Stimulated activated CD4-positive, alpha-beta T cell treated with anti-CD3 and anti-CD28 coated beads, Interleukin-15, amount 100 ng/mL, for 24 hours (primary cell): ENCODE data around the gene BARD1.
A peak's percentile ranks its signal among the peaks of the same experiment; 100 is the strongest.
"Not testable (repeated sequence)": the region's sequence is repeated elsewhere in the genome, so short reads cannot be mapped to it uniquely, and the experiment has no call there.

Source experiments
- DNase-seq: peaks from one replicate; pipeline ENCODE4 v3.0.0-alpha.2; 2020

The BARD1 gene

DNA sequence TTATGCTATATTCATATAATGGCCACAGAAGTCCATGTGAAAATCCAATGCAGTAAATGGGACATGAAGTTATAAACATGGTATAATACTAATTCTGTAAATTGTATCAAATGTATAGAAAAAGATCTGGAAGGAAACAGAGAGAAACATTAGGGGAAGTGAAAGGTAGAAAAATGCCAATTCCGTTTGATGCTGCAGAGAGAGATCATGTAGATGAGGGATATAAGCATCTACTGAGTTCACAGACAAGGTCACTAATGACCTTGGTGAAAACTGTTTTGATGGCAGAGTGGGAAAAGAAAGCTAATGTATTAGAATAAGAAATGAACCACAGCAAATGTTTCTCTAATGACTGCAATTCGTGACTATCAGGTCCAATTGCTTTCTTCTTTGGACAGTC lies 56.0 kb downstream of the BARD1 start:
- no peak for DNase-seq

DNA sequence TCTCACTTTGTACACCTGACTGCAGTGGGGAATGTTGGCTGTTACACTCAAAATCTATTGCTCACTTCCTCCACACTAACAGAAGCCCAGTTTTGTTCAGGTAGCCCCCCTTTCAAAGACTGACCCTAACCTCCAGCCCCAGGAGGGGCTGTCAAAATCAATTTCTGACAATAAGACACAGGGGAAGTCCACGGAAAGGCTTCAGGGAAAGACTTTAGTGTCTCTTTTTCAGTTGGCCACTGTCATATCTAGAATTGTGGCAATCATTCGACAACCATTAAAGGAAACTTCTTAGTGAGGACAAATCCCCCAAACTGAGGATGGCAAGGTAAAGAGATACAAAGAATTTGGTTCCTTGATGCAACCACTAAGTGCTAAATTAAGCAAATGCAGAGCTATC lies 59.0 kb downstream of the BARD1 start:
- DNase-seq, result no peak

- no peak for DNase-seq
These were observed 61.5 kb downstream of the BARD1 start for GRCh38 chr2:214747992-214748391.

DNA sequence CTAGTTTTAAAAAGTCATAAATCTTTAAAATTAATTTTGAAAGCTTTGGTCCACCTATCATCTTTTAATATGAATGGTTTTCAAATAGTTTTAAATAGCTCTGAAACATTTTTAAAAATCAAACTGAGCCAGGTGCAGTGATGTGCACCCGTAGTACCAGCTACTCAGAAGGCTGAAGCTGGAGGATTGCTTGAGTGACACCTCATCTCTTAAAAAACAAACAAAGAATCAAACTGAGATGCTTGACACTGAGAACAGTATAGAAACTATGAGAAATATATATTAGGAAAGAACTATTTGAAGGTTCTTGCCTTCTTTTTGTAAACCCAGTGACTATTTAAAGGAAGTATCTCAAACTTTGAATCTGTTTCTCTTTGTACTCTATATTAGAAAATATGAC lies 67.4 kb downstream of the BARD1 start:
- DNase-seq, result no peak

DNA sequence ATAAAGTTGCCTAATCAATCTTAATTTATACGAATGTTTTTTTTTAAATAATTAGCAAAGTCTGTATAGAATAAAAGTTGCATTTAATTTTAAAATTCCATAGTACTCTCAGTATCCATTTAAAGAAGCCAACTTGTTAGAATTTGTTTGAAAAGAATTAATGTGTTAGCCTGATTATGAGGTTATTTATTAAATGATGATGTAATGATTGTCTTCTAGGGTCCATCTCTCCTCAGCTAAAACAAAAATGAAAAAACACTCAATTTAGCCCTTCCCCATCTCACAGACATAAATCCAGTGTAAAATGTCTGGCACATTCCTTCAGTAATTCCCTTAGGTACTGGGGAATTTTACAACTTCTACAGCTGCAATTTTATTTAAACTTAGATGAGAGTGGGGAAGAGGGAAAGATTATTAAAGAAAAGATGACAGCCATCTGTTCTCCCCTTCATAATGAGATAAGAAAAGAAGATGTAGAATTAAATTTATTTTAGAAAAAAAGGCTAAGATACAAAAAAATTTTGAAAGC lies 68.6 kb downstream of the BARD1 start:
- DNase-seq, result no peak

DNA sequence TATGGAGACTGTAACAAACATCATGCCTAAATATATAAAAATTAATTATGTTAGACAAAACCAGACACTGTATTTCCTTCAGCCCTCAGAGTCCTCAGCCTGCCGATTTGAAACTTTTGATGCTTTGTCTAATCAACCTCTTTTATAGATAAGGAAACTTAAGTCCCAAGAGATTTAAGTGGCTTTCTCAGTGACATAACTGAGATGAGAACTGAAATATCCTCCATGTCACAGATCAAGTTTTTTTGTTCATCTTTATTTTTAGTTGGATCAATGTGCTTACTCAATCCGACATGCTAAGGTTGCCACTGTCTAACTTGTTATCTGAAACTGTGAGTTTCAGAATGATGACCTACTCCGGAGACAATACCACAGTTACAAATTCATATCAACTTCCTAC lies 72.3 kb downstream of the BARD1 start:
- no peak for DNase-seq

GRCh38 chr2:214730800-214731407 lies 78.6 kb downstream of the BARD1 start:
- no peak for DNase-seq

DNA sequence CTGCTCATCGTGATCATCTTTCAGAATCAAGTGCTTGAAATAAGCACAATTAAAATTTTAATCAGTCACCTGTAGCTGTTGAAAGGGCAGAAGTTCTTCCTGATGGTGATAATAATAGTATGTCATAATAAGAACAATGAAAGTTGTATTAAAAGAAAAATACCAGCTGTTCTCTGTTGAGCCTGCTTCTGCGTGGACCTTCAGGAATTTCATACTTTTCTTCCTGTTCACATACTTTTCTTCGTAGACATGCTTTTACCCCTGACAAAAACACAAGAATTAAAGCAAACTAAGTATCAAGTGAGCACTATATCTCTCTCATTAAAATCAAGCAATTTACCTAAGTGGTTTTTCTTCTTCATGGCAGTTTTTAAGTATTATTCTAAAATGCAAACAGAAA lies 79.2 kb downstream of the BARD1 start:
- no peak for DNase-seq

- DNase-seq, result no peak
These were observed 84.7 kb downstream of the BARD1 start for GRCh38 chr2:214724741-214725140.

- not testable (repeated sequence) for DNase-seq
These were observed 91.6 kb downstream of the BARD1 start for GRCh38 chr2:214717837-214718236.

- DNase-seq, result peak; percentile 4
These were observed 92.5 kb downstream of the BARD1 start for GRCh38 chr2:214716811-214717560.

DNA sequence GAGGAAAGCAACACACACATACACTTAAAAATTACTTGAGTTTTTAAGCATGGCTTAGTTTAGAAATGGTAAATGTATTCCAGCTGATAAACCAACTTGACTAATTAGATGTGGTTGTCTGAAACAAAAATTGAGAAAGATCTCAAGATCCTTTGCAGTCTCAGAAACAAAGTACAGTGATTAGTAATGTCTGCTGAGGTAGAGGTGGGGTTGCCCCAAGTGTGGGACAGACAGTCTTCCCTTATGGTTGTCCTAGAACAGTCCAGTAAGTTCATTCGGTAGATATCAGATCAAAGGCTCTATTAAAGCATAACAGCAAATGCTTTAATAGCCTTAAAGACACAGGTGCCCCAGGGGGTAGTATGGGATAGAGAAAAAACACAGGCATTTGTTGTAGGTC lies 94.5 kb downstream of the BARD1 start:
- DNase-seq, result no peak

DNA sequence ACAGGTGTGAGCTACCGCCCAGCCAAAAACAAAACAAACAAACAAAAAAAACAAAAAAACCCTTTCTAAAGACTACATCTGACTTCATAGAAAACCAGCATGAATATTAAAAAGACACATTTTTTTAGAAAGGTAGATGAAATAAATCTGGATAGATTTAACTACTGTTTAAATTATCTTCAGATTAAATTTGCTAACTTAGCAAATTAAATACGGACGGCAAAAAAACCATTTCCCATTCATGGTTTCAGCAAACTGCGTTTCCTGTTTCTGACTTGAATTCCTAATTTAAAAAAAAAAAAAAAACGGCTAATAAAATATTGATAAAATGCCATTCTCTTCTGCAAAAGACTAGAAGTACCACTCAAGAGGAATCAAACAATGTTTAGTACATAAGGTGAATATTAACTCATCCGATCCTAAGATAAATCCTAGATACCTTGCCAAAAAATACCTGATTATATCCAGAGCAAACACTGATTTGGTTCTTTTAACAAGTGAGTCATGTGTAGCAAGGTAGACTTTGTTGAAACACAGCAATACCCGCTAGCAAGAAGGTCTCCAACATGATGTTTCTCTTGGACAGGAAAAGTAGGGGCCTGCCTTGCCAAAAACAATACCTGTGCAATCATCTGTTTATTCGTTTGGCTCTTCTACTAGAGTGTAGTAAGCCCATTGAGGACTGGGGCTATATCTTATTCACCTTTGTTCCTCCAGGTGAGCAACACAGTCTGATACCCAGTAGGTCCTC lies 96.2 kb downstream of the BARD1 start:
- DNase-seq, result no peak

DNA sequence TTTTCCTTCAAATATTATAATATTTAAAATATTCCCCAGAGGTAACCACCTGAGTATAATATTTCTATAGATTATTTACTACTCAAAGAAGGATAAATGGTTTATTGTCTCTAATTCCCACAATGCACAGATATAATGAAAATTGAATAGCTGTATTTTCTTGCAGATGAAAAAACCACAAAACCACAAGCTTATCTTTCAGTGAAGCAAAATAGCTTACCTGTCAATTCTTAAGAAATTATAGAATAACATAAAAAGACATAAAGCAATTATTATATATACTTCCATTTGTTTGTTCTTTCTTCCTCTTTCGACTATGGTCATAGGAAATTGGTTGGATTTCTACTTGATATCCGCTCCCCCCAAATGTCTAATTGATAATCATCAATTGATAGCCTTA lies 98.8 kb downstream of the BARD1 start:
- no peak for DNase-seq

DNA sequence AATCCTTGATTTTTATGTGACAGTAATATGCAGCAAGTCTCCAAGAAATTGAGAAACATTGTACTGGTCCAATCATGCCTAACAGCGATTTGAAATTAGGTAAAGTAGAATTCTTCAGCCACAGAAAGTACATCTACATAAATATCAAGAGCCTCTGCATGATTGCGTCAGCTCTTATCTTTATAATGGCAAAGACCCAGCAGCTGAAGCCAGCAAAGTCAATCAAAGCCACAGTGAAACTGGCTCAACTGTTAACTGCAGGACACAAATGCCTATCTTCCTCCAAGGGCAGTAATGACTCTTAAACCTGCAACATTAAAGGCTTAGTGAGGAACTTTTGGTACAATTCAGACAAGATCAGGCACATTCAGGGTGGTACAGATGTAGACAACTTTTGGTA lies 102.5 kb downstream of the BARD1 start:
- DNase-seq, result no peak

- no peak for DNase-seq
These were observed 110.2 kb downstream of the BARD1 start for GRCh38 chr2:214699236-214699635.

DNA sequence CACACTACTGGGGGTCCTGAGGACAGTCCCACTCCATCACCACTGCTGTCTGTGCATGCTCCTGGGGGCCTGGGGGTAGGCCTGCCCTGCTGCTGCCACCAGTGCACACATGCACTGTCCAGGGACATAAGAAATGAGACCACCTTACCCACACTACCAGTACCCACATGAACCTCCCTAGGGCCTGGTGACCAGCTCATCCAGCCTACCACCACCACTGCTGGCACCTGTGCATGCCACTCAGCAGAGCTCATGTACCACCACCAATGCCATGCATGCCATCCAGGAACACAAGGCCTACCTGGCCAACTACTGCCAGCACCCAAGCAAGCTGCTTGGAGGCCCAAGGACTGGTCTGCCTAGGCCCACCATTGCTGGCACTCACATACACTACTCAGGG lies 112.8 kb downstream of the BARD1 start:
- no peak for DNase-seq

DNA sequence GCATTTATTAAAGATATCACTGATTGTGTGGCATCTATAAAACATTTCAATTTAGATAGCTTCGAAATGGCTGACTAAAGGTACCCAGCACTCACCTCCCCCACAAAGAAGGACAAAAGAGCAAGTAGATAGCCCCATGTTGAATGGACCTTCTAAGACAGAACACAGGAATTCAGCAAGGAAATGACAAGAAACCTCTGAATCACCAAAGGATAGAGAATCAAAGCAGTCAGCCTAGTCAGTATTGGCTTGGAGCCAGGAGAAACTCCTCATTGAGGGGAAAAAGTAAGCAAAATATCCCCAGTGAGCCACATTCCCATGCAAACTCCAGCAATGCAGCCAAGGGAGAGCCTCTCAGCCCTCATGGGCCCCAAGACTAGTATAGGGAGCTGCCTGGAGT lies 113.7 kb downstream of the BARD1 start:
- no peak for DNase-seq

DNA sequence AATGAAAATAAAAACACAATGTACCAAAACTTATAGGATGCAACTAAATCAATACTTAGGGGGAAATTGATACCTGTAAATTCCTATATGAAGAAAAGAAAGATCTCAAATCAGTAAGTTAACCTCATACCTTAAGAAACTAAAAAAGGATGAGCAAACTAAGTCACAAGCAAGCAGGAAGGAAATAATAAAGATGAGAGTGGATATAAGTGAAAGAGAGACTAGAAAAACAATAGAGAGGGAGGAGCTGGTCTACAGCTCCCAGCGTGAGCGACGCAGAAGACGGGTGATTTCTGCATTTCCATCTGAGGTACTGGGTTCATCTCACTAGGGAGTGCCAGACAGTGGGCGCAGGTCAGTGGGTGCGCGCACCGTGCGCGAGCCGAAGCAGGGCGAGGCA lies 125.9 kb downstream of the BARD1 start:
- DNase-seq, result not testable (repeated sequence)

- no peak for DNase-seq
These were observed 129.7 kb downstream of the BARD1 start for GRCh38 chr2:214679736-214680135.

DNA sequence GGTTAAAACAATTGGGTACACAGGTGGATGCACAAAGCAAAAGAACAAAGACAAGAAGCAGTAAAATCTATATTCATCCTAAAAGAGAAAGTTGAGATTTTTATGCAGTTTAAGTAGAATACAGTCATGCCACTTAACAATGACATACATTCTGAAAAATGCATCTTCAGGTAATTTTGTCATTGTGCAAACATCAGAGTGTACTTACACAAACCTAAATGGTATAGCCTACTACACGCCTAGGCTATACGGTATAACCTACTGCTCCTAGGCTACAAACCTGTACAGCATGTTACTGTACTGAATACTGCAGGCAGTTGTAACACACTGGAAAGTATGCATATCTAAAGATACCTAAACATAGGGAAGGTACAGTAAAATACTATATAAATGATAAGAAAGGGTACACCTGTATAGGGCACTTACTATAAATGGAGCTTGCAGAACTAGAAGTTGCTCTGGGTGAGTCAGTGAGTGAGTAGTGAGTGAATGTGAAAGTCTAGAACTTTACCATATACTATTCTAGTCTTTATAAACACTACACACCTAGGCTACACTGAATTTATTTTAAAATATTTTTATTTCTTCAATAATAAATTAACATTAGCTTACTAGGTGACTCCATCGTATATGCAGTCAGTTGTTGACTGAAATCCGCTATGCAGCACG lies 132.9 kb downstream of the BARD1 start:
- DNase-seq, result no peak
